ENCODE results near the gene MEF2C. TPM values are rescaled to one million over a fixed set of nuclear protein-coding genes. Genes with fewer than 3 reads are reported as not detected.
"Not testable (repeated sequence)": the region's sequence is repeated elsewhere in the genome, so short reads cannot be mapped to it uniquely, and the experiment has no call there.

The MEF2C gene
- total RNA-seq, 1 donor from 2014 or later = 1.8 TPM

GRCh38 chr5:88862547-88863175, 20.3 kb downstream of the MEF2C start:
- DNase-seq (ENCODE audit: low read depth) = no peak

- DNase-seq (ENCODE audit: low read depth) = no peak
Measured at GRCh38 chr5:88861231-88861630, 21.8 kb downstream of the MEF2C start.

GRCh38 chr5:88860501-88860900, 22.5 kb downstream of the MEF2C start:
- no peak for DNase-seq (ENCODE audit: low read depth)

GRCh38 chr5:88858392-88858791, 24.6 kb downstream of the MEF2C start:
- DNase-seq (ENCODE audit: low read depth) = no peak

- DNase-seq (ENCODE audit: low read depth) = not testable (repeated sequence)
Measured at GRCh38 chr5:88856381-88856780, 26.6 kb downstream of the MEF2C start.

GRCh38 chr5:88854769-88855168, 28.2 kb downstream of the MEF2C start:
- no peak for DNase-seq (ENCODE audit: low read depth)

- DNase-seq (ENCODE audit: low read depth) = no peak
Measured at GRCh38 chr5:88847420-88847819, 35.6 kb downstream of the MEF2C start.

- DNase-seq (ENCODE audit: low read depth) = no peak
Measured at GRCh38 chr5:88846434-88846833, 36.5 kb downstream of the MEF2C start.

- DNase-seq (ENCODE audit: low read depth) = no peak
Measured at GRCh38 chr5:88845081-88845697, 37.8 kb downstream of the MEF2C start.

- no peak for DNase-seq (ENCODE audit: low read depth)
Measured at GRCh38 chr5:88842784-88843183, 40.2 kb downstream of the MEF2C start.

GRCh38 chr5:88841212-88841611, 41.8 kb downstream of the MEF2C start:
- DNase-seq (ENCODE audit: low read depth) = no peak

- no peak for DNase-seq (ENCODE audit: low read depth)
Measured at GRCh38 chr5:88840495-88840894, 42.5 kb downstream of the MEF2C start.

- DNase-seq (ENCODE audit: low read depth) = no peak
Measured at GRCh38 chr5:88839238-88839637, 43.7 kb downstream of the MEF2C start.

- no peak for DNase-seq (ENCODE audit: low read depth)
Measured at GRCh38 chr5:88838500-88838899, 44.5 kb downstream of the MEF2C start.

GRCh38 chr5:88837817-88838216, 45.2 kb downstream of the MEF2C start:
- DNase-seq (ENCODE audit: low read depth) = no peak

- no peak for DNase-seq (ENCODE audit: low read depth)
Measured at GRCh38 chr5:88837222-88837621, 45.8 kb downstream of the MEF2C start.

GRCh38 chr5:88836195-88836838, 46.7 kb downstream of the MEF2C start:
- DNase-seq (ENCODE audit: low read depth) = no peak

GRCh38 chr5:88834499-88834898, 48.5 kb downstream of the MEF2C start:
- DNase-seq (ENCODE audit: low read depth) = no peak

GRCh38 chr5:88834131-88834462, 48.9 kb downstream of the MEF2C start:
- no peak for DNase-seq (ENCODE audit: low read depth)

- DNase-seq (ENCODE audit: low read depth) = no peak
Measured at GRCh38 chr5:88833371-88834130, 49.4 kb downstream of the MEF2C start.

- peak; percentile 9 for DNase-seq (ENCODE audit: low read depth)
Measured at GRCh38 chr5:88831816-88832215, 51.2 kb downstream of the MEF2C start.

GRCh38 chr5:88830567-88830966, 52.4 kb downstream of the MEF2C start:
- DNase-seq (ENCODE audit: low read depth) = no peak

- DNase-seq (ENCODE audit: low read depth) = no peak
Measured at GRCh38 chr5:88829775-88830174, 53.2 kb downstream of the MEF2C start.

Measured in renal cortical epithelial cell (primary cell).